Measurements from ENCODE around the gene PCBP3. TPM values are rescaled to one million over a fixed set of nuclear protein-coding genes. Genes with fewer than 3 reads are reported as not detected.
"Not testable (repeated sequence)": the region's sequence is repeated elsewhere in the genome, so short reads cannot be mapped to it uniquely, and the experiment has no call there.

PCBP3 gene
- total RNA-seq, 8 experiments from 2014 or later, result 2.5 to 20.9 (median 10.0) TPM

GRCh38 chr21:45952527-45952926, 309.0 kb downstream of the PCBP3 start:
- H3K27ac ChIP-seq; in situ Hi-C loops (cut with MboI; ENCODE audit: low pct_unique_long_range_greater_than_20kb in 2 of 9, low sequenced_read_pairs in 9 of 9, unreplicated experiment in 9 of 9); ATAC-seq (replicated peaks in 6 of 8); H3K4me3 ChIP-seq; H3K4me1 ChIP-seq (replicated peaks in 1 of 2): not testable (repeated sequence)
- 54 to 92% (median 84%) methylated on average over 2 to 8 of the region's 10 CpGs; no CpG with 5 or more reads in 6 of the 10 experiments for WGBS, 10 experiments

- H3K4me1 ChIP-seq (replicated peaks in 1 of 2), result peaks cover 0 to 3% of the 10 kb centered on the region in 2 donors
- ATAC-seq (replicated peaks in 6 of 8), result no peak
- H3K4me3 ChIP-seq, result no peak overlapping the region
- in situ Hi-C loops (cut with MboI; ENCODE audit: low pct_unique_long_range_greater_than_20kb in 2 of 9, low sequenced_read_pairs in 9 of 9, unreplicated experiment in 9 of 9), result no loop called here
- H3K27ac ChIP-seq, result no peak overlapping the region
- 60 to 100% (median 92%) methylated on average over 1 to 10 of the region's 11 CpGs; no CpG with 5 or more reads in 2 of the 10 experiments for WGBS, 10 experiments
Measured at GRCh38 chr21:45952974-45953373, 309.4 kb downstream of the PCBP3 start.

- peak in 3 of 8 experiments; percentile 54 to 62 (median 58) for ATAC-seq (replicated peaks in 6 of 8)
- no peak overlapping the region for H3K27ac ChIP-seq
- in situ Hi-C loops (cut with MboI; ENCODE audit: low pct_unique_long_range_greater_than_20kb in 2 of 9, low sequenced_read_pairs in 9 of 9, unreplicated experiment in 9 of 9), result no loop called here
- H3K4me1 ChIP-seq (replicated peaks in 1 of 2), result peaks cover 0 to 3% of the 10 kb centered on the region in 2 donors
- H3K4me3 ChIP-seq, result no peak overlapping the region
- 11 to 96% (median 65%) methylated on average over 3 to 8 of the region's 12 CpGs; no CpG with 5 or more reads in 3 of the 10 experiments for WGBS, 10 experiments
Measured at GRCh38 chr21:45954261-45954660, 310.7 kb downstream of the PCBP3 start.

DNA sequence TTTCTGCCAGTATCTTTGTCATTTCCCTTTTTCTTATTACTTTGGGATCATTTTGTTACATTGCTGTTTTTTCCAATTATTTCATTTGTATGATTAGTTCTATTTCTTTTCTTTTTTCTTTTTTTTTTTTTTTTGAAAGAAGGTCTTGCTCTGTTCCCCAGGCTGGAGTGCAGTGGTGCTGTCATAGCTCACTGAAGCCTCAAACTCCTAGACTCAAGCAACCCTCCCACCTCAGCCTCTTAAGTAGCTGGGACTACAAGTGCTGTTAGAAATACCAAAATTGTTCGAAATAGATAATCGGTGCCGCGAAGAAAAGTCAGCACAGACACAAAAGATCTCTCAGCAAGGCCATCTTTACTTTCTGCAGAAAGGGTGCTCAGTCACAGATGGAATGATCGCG, 311.4 kb downstream of the PCBP3 start:
- ATAC-seq (replicated peaks in 6 of 8), result no peak
- in situ Hi-C loops (cut with MboI; ENCODE audit: low pct_unique_long_range_greater_than_20kb in 2 of 9, low sequenced_read_pairs in 9 of 9, unreplicated experiment in 9 of 9), result no loop called here
- Histone ChIP-seq H3K27ac (no peak overlapping the region), H3K4me1 (replicated peaks in 1 of 2) (peaks cover 0 to 3% of the 10 kb centered on the region in 2 donors), H3K4me3 (no peak overlapping the region)
- 89 to 100% (median 99%) methylated on average over 1 to 6 of the region's 6 CpGs for WGBS, 10 experiments

DNA sequence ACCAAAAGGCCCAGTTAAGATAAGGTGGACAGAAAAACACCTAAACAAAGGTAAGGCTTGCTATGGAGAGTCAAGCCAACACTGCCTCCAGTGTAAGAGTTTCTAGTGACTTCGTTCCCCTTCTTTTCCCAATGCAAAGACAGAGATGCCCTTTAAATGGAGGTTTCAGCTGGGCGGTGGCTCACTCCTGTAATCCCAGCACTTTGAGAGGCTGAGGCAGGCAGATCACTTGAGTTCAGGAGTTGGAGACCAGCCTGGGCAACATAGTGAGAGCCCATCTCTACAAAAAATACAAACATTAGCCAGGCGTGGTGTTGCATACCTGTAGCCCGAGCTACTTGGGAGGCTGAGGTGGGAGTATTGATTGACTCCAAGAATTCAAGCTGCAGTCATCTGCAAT, 314.0 kb downstream of the PCBP3 start:
- H3K27ac ChIP-seq, result no peak overlapping the region
- in situ Hi-C loops (cut with MboI; ENCODE audit: low pct_unique_long_range_greater_than_20kb in 2 of 9, low sequenced_read_pairs in 9 of 9, unreplicated experiment in 9 of 9), result no loop called here
- peaks cover 0 to 3% of the 10 kb centered on the region in 2 donors for H3K4me1 ChIP-seq (replicated peaks in 1 of 2)
- H3K4me3 ChIP-seq, result no peak overlapping the region
- 0 to 100% (median 88%) methylated on average over 1 to 4 of the region's 4 CpGs; no CpG with 5 or more reads in 1 of the 10 experiments for WGBS, 10 experiments
- no peak for ATAC-seq (replicated peaks in 6 of 8)

GRCh38 chr21:45957981-45958600, 314.6 kb downstream of the PCBP3 start:
- 0 to 82% (median 70%) methylated on average over 3 to 7 of the region's 7 CpGs; no CpG with 5 or more reads in 1 of the 10 experiments for WGBS, 10 experiments
- no peak overlapping the region for H3K4me3 ChIP-seq
- peaks cover 0 to 3% of the 10 kb centered on the region in 2 donors for H3K4me1 ChIP-seq (replicated peaks in 1 of 2)
- no peak overlapping the region for H3K27ac ChIP-seq
- in situ Hi-C loops (cut with MboI; ENCODE audit: low pct_unique_long_range_greater_than_20kb in 2 of 9, low sequenced_read_pairs in 9 of 9, unreplicated experiment in 9 of 9), result no loop called here
- ATAC-seq (replicated peaks in 6 of 8), result peak in 3 of 8 experiments; percentile 57 to 78 (median 74)

GRCh38 chr21:45959182-45959581, 315.7 kb downstream of the PCBP3 start:
- WGBS, 10 experiments, result 17 to 80% (median 45%) methylated on average over 1 to 5 of the region's 5 CpGs; no CpG with 5 or more reads in 1 of the 10 experiments
- Histone ChIP-seq H3K4me3 (no peak overlapping the region), H3K27ac (no peak overlapping the region), H3K4me1 (replicated peaks in 1 of 2) (no peaks in the 10 kb centered on the region)
- in situ Hi-C loops (cut with MboI; ENCODE audit: low pct_unique_long_range_greater_than_20kb in 2 of 9, low sequenced_read_pairs in 9 of 9, unreplicated experiment in 9 of 9), result no loop called here
- no peak for ATAC-seq (replicated peaks in 6 of 8)

GRCh38 chr21:45959779-45960390, 316.4 kb downstream of the PCBP3 start:
- ATAC-seq (replicated peaks in 6 of 8), result no peak
- WGBS, 10 experiments, result 60 to 92% (median 79%) methylated on average over 2 to 8 of the region's 11 CpGs; no CpG with 5 or more reads in 4 of the 10 experiments
- in situ Hi-C loops (cut with MboI; ENCODE audit: low pct_unique_long_range_greater_than_20kb in 2 of 9, low sequenced_read_pairs in 9 of 9, unreplicated experiment in 9 of 9), result no loop called here
- H3K4me3 ChIP-seq, result no peak overlapping the region
- no peak overlapping the region for H3K27ac ChIP-seq
- no peaks in the 10 kb centered on the region for H3K4me1 ChIP-seq (replicated peaks in 1 of 2)

DNA sequence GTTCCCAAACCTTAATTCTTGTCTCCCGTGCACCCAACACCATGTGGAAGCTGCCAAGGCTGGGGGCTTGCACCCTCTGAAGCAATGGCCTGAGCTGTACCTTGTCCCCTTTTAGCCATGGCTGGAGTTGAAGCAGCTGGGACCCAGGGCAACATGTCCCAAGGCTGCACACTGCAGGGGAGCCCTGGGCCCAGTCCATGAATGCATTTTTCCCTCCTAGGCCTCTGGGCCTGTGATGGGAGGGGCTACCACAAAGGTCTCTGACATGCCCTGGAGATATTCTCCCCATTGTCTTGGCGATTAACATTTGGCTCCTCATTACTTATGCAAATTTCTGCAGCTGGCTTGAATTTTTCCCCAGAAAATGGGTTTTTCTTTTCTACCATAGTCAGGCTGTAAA, 317.9 kb downstream of the PCBP3 start:
- H3K27ac ChIP-seq; H3K4me3 ChIP-seq; ATAC-seq (replicated peaks in 6 of 8); in situ Hi-C loops (cut with MboI; ENCODE audit: low pct_unique_long_range_greater_than_20kb in 2 of 9, low sequenced_read_pairs in 9 of 9, unreplicated experiment in 9 of 9); H3K4me1 ChIP-seq (replicated peaks in 1 of 2): not testable (repeated sequence)
- 0 to 80% (median 68%) methylated on average over 1 to 2 of the region's 2 CpGs; no CpG with 5 or more reads in 6 of the 10 experiments for WGBS, 10 experiments

DNA sequence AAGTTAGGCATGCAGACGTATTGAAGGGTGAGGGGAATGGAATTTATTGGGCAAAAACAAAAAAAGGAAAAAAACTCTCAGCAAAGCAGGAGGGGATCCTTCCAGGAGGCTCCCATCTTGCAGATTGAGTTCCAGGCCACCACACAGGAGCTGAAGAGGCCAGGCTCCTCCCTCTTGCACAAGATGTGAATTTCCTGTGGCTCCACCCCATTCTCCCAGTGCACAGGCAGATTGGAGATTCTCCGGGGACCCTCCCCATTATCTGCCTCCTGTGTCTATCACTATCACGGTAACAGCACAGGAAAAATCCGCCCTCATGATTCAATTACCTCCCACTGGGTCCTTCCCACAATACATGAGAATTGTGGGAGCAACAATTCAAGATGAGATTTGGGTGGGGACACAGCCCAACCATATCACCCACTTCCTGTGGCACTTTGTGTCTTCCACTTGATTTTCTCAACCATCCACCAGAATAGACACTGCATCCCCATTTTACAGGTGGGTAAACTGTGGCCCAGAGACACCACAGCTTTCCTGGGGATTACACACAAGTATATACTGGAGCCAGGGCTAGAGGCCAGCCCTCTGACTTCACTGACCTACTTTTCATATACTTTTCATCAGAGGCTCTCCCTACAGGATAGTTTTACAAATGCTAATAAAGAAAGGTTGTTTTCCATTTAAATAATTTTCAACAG, 319.2 kb downstream of the PCBP3 start:
- WGBS, 10 experiments, result 48 to 81% (median 71%) methylated on average over 1 to 4 of the region's 4 CpGs; no CpG with 5 or more reads in 4 of the 10 experiments
- H3K27ac ChIP-seq, result no peak overlapping the region
- ATAC-seq (replicated peaks in 6 of 8), result peak in 2 of 8 experiments; percentile 8 to 38
- no peak overlapping the region for H3K4me3 ChIP-seq
- no peaks in the 10 kb centered on the region for H3K4me1 ChIP-seq (replicated peaks in 1 of 2)
- in situ Hi-C loops (cut with MboI; ENCODE audit: low pct_unique_long_range_greater_than_20kb in 2 of 9, low sequenced_read_pairs in 9 of 9, unreplicated experiment in 9 of 9), result no loop called here

- in situ Hi-C loops (cut with MboI; ENCODE audit: low pct_unique_long_range_greater_than_20kb in 2 of 9, low sequenced_read_pairs in 9 of 9, unreplicated experiment in 9 of 9), result no loop called here
- H3K4me1 ChIP-seq (replicated peaks in 1 of 2), result no peaks in the 10 kb centered on the region
- 0 to 81% (median 53%) methylated on average over 1 to 3 of the region's 3 CpGs; no CpG with 5 or more reads in 1 of the 10 experiments for WGBS, 10 experiments
- H3K4me3 ChIP-seq, result no peak overlapping the region
- no peak overlapping the region for H3K27ac ChIP-seq
- ATAC-seq (replicated peaks in 6 of 8), result peak in 1 of 8 experiments; percentile 22
Measured at GRCh38 chr21:45963232-45963570, 319.7 kb downstream of the PCBP3 start.

DNA sequence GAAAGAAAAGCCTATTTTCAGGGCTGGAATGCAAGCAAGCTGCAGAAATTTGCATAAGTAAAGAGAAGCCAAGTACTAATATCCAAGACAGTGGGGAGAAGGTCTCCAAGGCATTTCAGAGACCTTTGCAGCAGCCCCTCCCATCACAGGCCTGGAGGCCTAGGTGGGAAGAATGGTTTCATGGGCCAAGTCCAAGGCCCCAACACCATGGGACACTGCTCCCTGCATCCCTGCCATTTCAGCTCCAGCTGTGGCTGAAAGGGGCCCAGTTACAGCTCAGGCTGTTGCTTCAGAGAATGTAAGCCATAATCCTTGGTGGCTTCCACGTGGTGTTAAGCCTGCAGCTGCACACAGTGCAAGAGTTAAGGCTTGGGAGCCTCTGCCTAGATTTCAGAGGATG, 321.1 kb downstream of the PCBP3 start:
- H3K4me1 ChIP-seq (replicated peaks in 1 of 2), result no peaks in the 10 kb centered on the region
- no peak overlapping the region for H3K27ac ChIP-seq
- in situ Hi-C loops (cut with MboI; ENCODE audit: low pct_unique_long_range_greater_than_20kb in 2 of 9, low sequenced_read_pairs in 9 of 9, unreplicated experiment in 9 of 9), result no loop called here
- no peak overlapping the region for H3K4me3 ChIP-seq
- ATAC-seq (replicated peaks in 6 of 8), result no peak
- 0 to 50% (median 27%) methylated on average over 1 of the region's 1 CpG; no CpG with 5 or more reads in 6 of the 10 experiments for WGBS, 10 experiments

DNA sequence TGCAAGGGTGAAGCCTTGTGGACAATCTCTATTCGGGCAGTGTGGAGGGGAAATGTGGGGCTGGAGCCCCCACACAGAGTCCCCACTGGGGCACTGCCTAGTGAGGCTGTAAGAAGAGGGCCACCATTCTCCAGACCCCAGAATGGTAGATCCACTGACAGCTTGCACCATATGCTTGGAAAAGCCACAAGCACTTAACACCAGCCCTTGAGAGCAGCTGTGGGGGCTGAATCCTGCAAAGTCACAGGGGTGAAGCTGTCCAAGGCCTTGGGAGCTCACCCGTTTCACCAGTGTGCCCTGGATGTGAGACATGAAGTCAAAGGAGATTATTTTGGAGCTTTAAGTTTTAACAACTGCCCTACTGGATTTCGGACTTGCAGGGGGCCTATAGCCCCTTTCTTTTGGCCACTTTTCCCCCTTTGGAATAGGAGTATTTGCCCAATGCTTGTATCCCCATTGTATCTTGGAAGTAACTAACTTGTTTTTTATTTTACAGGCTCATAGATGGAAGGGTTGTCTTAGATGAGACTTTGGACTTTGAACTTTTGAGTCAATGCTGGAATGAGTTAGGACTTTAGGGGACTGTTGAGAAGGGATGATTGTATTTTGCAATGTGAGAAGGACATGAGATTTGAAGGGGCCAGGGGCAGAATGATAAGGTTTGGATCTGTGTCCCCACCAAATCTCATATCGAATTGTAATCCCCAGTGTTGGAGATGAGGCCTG, 321.7 kb downstream of the PCBP3 start:
- no peaks in the 10 kb centered on the region for H3K4me1 ChIP-seq (replicated peaks in 1 of 2)
- no peak overlapping the region for H3K27ac ChIP-seq
- WGBS, 10 experiments, result 17 to 100% (median 70%) methylated on average over 1 to 4 of the region's 4 CpGs
- H3K4me3 ChIP-seq, result no peak overlapping the region
- no peak for ATAC-seq (replicated peaks in 6 of 8)
- in situ Hi-C loops (cut with MboI; ENCODE audit: low pct_unique_long_range_greater_than_20kb in 2 of 9, low sequenced_read_pairs in 9 of 9, unreplicated experiment in 9 of 9), result no loop called here

Data from motor neuron (in vitro differentiated cells).